Natural killer cell (primary cell): ENCODE results near the gene MARCHF10. TPM values are rescaled to one million over a fixed set of nuclear protein-coding genes. Genes with fewer than 3 reads are reported as not detected.

Experiments used
- ATAC-seq, 3 donors: fragments of 150-1000 bp in 2 of 3; fragments of 200-7000 bp in 1 of 3; cut with Tn5 transposase; 1 replicate in 1 of 3; 2 replicates in 2 of 3; pipeline ENCODE4 v1.10.0; 2021; ENCODE audit warnings: mild to moderate bottlenecking in 2 of 3, moderate library complexity in 2 of 3
- DNase-seq, 2 donors: peaks; one replicate each; pipeline versions ENCODE4 v3.0.0 to v3.0.0-alpha.2; 2013 to 2021; ENCODE audit warnings: mixed read lengths in 1 of 2
- H3K27ac ChIP-seq: one replicate; pipeline ENCODE4 v1.5.1; 2013; ENCODE audit warnings: mild to moderate bottlenecking, low read length
- H3K27me3 ChIP-seq: one replicate; pipeline ENCODE4 v1.6.1; 2013; ENCODE audit warnings: low read length; ENCODE audit not compliant: control insufficient read depth, insufficient read depth
- H3K36me3 ChIP-seq: one replicate; pipeline ENCODE4 v1.6.1; 2013; ENCODE audit warnings: low read length; ENCODE audit not compliant: control insufficient read depth, insufficient read depth
- H3K4me1 ChIP-seq: one replicate; pipeline ENCODE4 v1.6.1; 2013; ENCODE audit warnings: low read length; ENCODE audit not compliant: control insufficient read depth, insufficient read depth
- H3K4me3 ChIP-seq: one replicate; pipeline ENCODE4 v1.5.1; 2013; ENCODE audit warnings: low read length
- H3K9me3 ChIP-seq: one replicate; pipeline ENCODE4 v1.6.1; 2013; ENCODE audit warnings: low read length; ENCODE audit not compliant: control insufficient read depth, insufficient read depth
- H3K27ac Mint-ChIP-seq, 2 donors: one replicate each; pipeline ENCODE4 v1.8.0; 2022; ENCODE audit warnings: mild to moderate bottlenecking in 2 of 2, mixed read lengths in 2 of 2, moderate library complexity in 1 of 2
- H3K27me3 Mint-ChIP-seq, 2 donors: one replicate each; pipeline ENCODE4 v1.8.0; 2022; ENCODE audit warnings: low read depth in 2 of 2, mixed read lengths in 2 of 2
- H3K36me3 Mint-ChIP-seq: one replicate; pipeline ENCODE4 v1.8.0; 2022; ENCODE audit warnings: mixed read lengths
- H3K4me1 Mint-ChIP-seq, 2 donors: one replicate each; pipeline ENCODE4 v1.8.0; 2022; ENCODE audit warnings: mixed read lengths in 2 of 2
- H3K4me3 Mint-ChIP-seq: one replicate; pipeline ENCODE4 v1.8.0; 2022; ENCODE audit warnings: mild to moderate bottlenecking, moderate library complexity, mixed read lengths
- H3K9me3 Mint-ChIP-seq, 2 donors: one replicate each; pipeline ENCODE4 v1.8.0; 2022; ENCODE audit warnings: mixed read lengths in 2 of 2
- WGBS: methylation state at CpG from one replicate; pipeline ENCODE4 v1.1.7; 2013; ENCODE audit warnings: missing lambda C conversion rate; ENCODE audit not compliant: insufficient coverage; 5-methylcytosine and 5-hydroxymethylcytosine counted together
- intact Hi-C: fragments of 100-400 bp; cut with micrococcal nuclease; formaldehyde crosslinking; loops from one replicate; pipeline ENCODE4 v1.14.2; 2022
- total RNA-seq, 4 donors: library from RNA; stranded (reverse); fragments of 120-200 nt in 1 of 4; gene quantifications; one replicate each; pipeline versions ENCODE4 v1.2.3 to v1.2.4, GENCODE V29; 2013 to 2022
- TF ChIP-seq, protein P1 (sequence below): fragments of 200-600 bp; IDR thresholded peaks from one replicate; pipeline ENCODE4 v1.8.0; 2022; ENCODE audit warnings: antibody characterized with exemption

The MARCHF10 gene
- total RNA-seq, 3 donors from 2014 or later (not counting 1 experiment from before 2014, with no cell fraction given): 0.35 to 1.2 (median 0.40) TPM

DNA sequence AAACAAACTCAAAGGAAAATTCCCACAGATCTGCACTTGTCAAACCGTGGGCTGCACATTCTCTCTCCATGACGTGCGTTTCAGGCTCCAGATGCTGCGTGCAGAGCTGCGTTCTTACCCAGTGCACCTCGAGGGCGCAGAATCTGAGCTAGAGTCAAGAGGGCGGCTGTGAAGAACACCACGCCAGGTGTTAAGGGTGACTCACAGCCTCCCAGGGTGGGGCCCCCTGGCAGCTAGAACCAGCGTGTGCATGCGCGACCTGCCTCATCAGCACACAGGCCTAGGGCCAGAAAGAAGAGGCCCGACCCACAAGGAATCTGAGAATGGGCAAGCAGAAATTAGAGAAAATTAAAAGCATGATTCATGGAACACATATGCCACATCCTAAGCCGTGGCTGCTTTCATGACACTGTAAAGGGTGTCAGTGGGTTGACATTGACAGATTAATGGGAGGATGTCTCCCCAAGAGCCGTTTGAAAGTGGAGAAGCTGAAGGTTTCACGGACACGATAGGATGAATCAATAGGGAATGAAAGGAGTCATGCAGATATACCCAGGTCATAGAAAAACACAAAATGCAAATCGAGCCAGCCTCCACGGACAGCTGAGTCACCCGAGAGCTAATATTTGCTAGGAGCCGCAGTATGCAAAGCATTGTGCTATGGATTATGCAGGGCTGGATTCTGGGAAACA, 29.0 kb downstream of the MARCHF10 start:
- H3K36me3 Mint-ChIP-seq: no peaks in the 10 kb centered on the region
- ATAC-seq: no peak
- H3K27me3 ChIP-seq: no peaks in the 10 kb centered on the region
- no peaks in the 10 kb centered on the region for H3K4me1 ChIP-seq
- intact Hi-C loops: no loop called here
- H3K36me3 ChIP-seq: no peaks in the 10 kb centered on the region
- H3K27ac Mint-ChIP-seq: no peak overlapping the region
- peaks cover 11 to 34% of the 10 kb centered on the region in 2 donors for H3K27me3 Mint-ChIP-seq
- DNase-seq: no peak
- peaks cover 0 to 4% of the 10 kb centered on the region in 2 donors for H3K9me3 Mint-ChIP-seq
- no peak overlapping the region for H3K4me3 ChIP-seq
- TF ChIP-seq, protein P1, sequence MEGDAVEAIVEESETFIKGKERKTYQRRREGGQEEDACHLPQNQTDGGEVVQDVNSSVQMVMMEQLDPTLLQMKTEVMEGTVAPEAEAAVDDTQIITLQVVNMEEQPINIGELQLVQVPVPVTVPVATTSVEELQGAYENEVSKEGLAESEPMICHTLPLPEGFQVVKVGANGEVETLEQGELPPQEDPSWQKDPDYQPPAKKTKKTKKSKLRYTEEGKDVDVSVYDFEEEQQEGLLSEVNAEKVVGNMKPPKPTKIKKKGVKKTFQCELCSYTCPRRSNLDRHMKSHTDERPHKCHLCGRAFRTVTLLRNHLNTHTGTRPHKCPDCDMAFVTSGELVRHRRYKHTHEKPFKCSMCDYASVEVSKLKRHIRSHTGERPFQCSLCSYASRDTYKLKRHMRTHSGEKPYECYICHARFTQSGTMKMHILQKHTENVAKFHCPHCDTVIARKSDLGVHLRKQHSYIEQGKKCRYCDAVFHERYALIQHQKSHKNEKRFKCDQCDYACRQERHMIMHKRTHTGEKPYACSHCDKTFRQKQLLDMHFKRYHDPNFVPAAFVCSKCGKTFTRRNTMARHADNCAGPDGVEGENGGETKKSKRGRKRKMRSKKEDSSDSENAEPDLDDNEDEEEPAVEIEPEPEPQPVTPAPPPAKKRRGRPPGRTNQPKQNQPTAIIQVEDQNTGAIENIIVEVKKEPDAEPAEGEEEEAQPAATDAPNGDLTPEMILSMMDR: no peak
- H3K9me3 ChIP-seq: peaks cover 3% of the 10 kb centered on the region
- WGBS: 91% methylated on average over 21 of the region's 21 CpGs
- H3K27ac ChIP-seq: no peak overlapping the region
- no peaks in the 10 kb centered on the region for H3K4me1 Mint-ChIP-seq
- no peak overlapping the region for H3K4me3 Mint-ChIP-seq

DNA sequence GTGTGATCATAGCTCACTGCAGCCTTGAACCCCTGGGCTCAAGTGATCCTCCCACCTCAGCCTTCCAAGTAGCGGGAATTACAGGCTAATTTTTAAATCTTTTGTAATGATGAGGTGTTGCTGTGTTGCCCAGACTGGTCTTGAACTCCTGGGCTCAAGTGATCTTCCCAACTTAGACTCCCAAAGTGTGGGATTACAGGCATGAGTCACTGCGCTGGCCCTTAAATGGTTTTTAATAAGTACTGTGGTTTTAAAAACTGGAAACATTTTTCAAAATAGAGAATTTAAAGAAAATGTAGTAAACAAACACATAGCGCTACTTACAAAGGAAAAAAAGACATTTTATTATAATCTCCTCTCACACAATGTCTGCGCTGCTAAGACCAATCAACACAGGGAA, 32.2 kb downstream of the MARCHF10 start:
- no peak overlapping the region for H3K4me3 Mint-ChIP-seq
- Histone ChIP-seq H3K36me3 (no peaks in the 10 kb centered on the region), H3K27ac (no peak overlapping the region), H3K4me3 (no peak overlapping the region), H3K27me3 (no peaks in the 10 kb centered on the region), H3K9me3 (no peaks in the 10 kb centered on the region), H3K4me1 (no peaks in the 10 kb centered on the region)
- H3K4me1 Mint-ChIP-seq: no peaks in the 10 kb centered on the region
- no peak for ATAC-seq
- TF ChIP-seq, protein P1: no peak
- H3K27me3 Mint-ChIP-seq: peaks cover 15 to 24% of the 10 kb centered on the region in 2 donors
- no peak overlapping the region for H3K27ac Mint-ChIP-seq
- intact Hi-C loops: no loop called here
- H3K36me3 Mint-ChIP-seq: no peaks in the 10 kb centered on the region
- WGBS: 100% methylated on average over 4 of the region's 4 CpGs
- no peak for DNase-seq
- no peaks in the 10 kb centered on the region for H3K9me3 Mint-ChIP-seq

DNA sequence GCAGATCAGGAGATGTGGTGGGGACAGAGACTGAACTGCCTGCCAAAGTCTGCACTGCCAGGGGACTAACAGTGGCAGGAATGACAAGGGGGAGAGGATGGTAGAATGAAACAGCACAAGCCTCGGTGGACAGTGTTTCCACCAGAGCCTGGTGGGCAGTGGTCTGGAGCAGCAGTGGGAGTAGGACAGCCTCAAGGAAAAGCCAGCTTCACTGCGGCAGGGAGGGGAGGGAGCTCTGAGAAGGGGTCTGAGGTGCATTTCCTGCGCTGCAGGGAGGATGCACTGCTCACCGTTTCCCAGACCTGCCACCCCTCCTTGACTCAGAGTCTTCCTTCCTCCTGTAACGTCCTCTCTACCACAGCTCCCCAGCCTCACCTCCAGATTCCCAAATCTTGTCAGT, 33.8 kb downstream of the MARCHF10 start:
- Histone ChIP-seq H3K4me1 (no peaks in the 10 kb centered on the region), H3K9me3 (no peaks in the 10 kb centered on the region), H3K4me3 (no peak overlapping the region), H3K27ac (no peak overlapping the region), H3K36me3 (no peaks in the 10 kb centered on the region), H3K27me3 (no peaks in the 10 kb centered on the region)
- no peaks in the 10 kb centered on the region for H3K4me1 Mint-ChIP-seq
- no peaks in the 10 kb centered on the region for H3K36me3 Mint-ChIP-seq
- H3K27ac Mint-ChIP-seq: no peak overlapping the region
- DNase-seq: no peak
- no peak overlapping the region for H3K4me3 Mint-ChIP-seq
- 67% methylated on average over 5 of the region's 5 CpGs for WGBS
- no peaks in the 10 kb centered on the region for H3K9me3 Mint-ChIP-seq
- no peak for ATAC-seq
- intact Hi-C loops: no loop called here
- H3K27me3 Mint-ChIP-seq: peaks cover 15 to 17% of the 10 kb centered on the region in 2 donors
- TF ChIP-seq, protein P1: no peak

GRCh38 chr17:62767997-62768396, 40.1 kb downstream of the MARCHF10 start:
- TF ChIP-seq, protein P1: no peak

More at GRCh38 chr17:62767997-62768396, 40.1 kb downstream of the MARCHF10 start:
- H3K4me1 Mint-ChIP-seq: no peaks in the 10 kb centered on the region
- intact Hi-C loops: no loop called here
- H3K36me3 Mint-ChIP-seq: no peaks in the 10 kb centered on the region
- Histone ChIP-seq H3K36me3 (no peaks in the 10 kb centered on the region), H3K4me1 (no peaks in the 10 kb centered on the region), H3K27me3 (no peaks in the 10 kb centered on the region), H3K9me3 (no peaks in the 10 kb centered on the region), H3K27ac (no peak overlapping the region), H3K4me3 (no peak overlapping the region)
- ATAC-seq (no peak), DNase-seq (no peak)
- H3K27me3 Mint-ChIP-seq: peaks cover 7 to 9% of the 10 kb centered on the region in 2 donors
- no peaks in the 10 kb centered on the region for H3K9me3 Mint-ChIP-seq
- H3K4me3 Mint-ChIP-seq: no peak overlapping the region
- 91% methylated on average over 5 of the region's 5 CpGs for WGBS
- no peak overlapping the region for H3K27ac Mint-ChIP-seq
